ENCODE results near the gene SOCS2.

Gene SOCS2

DNA sequence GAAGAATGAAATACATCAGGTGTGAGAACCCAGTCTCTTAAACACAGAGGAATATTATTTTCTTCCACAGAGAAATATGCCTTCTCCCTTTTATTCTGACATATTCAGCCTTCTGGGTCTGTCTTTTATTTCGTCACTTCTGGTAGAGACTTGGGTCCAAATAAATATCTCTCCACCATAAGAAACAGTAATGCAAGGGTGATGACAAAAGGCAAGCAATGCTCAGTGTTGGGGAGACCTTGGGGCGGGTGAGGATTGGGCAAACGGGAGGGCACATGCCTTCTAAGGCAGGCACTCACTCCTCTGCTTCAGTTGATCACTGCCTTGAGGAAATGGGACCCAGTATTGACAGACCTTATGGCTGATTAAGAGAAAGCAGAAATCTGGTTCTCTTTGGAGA lies 6.7 kb upstream of the SOCS2 start:
- no peak for DNase-seq (ENCODE audit: low spot score)

GRCh38 chr12:93567174-93567573 lies 5.3 kb upstream of the SOCS2 start:
- no peak for DNase-seq (ENCODE audit: low spot score)

DNA sequence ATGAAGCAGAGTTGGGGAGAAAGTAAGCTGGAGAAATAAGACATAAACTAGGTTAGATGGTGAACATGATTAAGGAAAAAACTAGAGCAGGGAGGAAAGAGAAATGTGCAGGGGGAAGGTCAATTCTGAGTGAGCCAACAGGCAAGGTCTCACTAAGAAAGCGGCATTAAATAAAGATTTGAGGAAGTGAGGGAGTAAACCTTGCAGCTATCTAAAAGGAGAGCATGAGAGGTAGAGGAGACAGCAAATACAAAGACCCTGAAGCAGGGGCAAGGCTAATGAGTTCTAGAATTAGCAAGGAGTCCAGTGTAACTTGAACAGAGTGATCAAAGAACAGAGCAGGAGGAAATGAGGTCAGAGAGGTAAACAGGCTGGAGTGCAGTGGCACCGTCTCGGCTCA lies 4.4 kb upstream of the SOCS2 start:
- no peak for DNase-seq (ENCODE audit: low spot score)

DNA sequence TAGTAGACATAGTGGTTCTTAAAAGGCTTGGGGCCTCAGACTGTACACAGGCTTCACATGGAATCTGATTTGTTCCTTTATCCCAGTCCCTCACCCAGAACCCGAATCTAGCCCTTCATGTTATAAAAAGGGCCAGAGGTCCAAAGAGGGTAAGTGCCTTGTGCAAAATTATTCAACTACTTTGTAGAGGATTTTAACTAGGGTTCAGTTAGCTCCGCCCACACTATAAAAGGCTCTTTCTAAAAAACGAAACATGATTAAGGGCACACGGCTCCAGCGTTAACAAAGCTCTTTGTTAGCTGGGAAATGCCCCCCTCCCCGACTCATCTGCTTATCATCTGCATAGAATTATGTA lies 3.2 kb upstream of the SOCS2 start:
- DNase-seq (ENCODE audit: low spot score), result no peak

DNA sequence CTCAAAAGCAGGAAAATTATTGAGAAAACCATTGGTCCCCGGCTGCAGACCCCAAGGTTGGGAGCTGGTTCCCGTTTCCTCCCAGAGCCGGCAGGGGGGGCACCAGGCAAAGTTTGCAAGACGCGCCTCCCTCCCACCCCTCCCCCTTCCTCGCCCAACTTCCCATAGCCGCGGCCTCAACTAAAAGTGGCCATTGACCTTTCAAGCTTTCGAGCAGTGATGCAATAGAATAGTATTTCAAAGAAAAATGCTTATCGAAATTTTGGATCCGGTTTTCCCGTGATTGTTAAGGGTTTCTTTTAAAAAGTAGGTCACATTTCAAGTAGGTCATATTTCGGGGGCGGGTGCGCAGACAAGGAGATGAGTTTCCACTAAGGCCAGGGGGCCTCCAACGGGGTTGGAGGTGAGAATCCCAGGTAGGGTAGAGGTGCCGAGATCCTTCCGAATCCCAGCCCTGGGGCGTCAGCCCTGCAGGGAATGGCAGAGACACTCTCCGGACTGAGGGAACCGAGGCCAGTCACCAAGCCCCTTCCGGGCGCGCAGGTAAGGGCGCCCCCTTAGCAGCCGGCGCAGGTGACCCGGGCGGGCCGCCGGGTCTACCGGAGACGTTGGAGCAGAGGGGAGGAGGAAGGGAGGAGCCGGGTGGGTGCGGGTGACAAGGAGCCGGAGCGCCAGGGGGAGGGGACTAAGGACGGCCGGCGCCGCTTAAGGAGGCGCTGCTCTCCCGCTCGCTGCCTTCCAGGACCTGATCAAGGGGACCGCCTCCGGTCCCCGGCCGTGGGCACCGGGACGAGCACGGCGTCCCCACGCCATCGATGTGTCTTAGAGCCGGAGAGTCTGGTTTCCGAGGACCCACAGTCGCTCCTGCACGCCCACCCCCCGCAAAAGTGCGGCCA lies 2.6 kb upstream of the SOCS2 start:
- DNase-seq (ENCODE audit: low spot score), result peak; percentile 79

- DNase-seq (ENCODE audit: low spot score), result peak; percentile 88
Observed at GRCh38 chr12:93570552-93571364, 1.7 kb upstream of the SOCS2 start.

- peak; percentile 84 for DNase-seq (ENCODE audit: low spot score)
Observed at GRCh38 chr12:93571365-93571924, 1.0 kb upstream of the SOCS2 start.

DNA sequence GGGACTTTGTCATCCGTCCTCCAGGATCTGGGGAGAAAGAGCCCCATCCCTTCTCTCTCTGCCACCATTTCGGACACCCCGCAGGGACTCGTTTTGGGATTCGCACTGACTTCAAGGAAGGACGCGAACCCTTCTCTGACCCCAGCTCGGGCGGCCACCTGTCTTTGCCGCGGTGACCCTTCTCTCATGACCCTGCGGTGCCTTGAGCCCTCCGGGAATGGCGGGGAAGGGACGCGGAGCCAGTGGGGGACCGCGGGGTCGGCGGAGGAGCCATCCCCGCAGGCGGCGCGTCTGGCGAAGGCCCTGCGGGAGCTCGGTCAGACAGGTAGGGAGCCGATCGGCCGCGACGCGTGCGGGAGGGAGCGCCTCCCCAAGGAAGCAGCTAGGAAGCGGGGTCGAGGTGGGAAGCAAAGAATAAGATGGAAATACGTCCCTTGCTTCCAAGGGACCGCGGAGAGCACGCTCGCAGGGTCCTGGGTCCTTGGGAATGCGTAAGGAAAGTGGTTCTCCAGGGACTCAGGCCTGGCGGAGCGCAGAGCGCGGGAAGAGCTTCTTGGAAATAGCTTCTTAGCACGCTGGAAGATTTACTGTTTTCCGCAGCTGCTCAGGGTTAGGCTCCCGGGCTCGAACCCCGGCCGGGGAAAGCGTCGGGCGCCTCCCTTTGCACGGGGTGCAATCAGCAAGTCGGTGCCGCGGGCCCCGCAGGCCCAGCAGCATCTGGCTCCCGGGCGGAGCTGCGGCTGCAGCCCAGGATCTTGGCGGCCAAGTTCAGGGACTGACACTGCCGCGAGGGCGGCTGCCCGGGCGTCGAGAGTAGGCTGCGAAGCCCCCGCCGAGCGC lies 457 bp downstream of the SOCS2 start:
- DNase-seq (ENCODE audit: low spot score), result peak; percentile 55

- DNase-seq (ENCODE audit: low spot score), result no peak
Observed at GRCh38 chr12:93573552-93574223, 1.2 kb downstream of the SOCS2 start.

DNA sequence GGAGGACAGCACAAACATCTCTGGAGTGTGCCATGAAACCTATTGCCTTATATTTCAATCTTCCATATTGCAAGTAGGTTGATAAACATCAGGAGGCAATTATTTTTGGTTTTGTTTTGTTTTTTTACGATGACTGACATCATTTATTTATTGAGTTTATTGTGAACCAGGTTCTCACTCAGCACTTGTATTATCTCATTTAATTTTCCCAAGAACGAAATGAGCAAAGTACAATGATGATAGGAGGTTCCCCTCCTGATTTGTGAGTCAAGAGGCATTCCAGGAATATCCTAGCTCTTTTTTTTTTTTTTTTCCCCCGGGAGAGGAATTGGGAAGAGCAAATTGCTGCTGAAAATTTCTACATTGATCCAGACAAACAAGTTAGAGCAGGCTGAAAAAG lies 4.7 kb downstream of the SOCS2 start:
- DNase-seq (ENCODE audit: low spot score), result no peak

DNA sequence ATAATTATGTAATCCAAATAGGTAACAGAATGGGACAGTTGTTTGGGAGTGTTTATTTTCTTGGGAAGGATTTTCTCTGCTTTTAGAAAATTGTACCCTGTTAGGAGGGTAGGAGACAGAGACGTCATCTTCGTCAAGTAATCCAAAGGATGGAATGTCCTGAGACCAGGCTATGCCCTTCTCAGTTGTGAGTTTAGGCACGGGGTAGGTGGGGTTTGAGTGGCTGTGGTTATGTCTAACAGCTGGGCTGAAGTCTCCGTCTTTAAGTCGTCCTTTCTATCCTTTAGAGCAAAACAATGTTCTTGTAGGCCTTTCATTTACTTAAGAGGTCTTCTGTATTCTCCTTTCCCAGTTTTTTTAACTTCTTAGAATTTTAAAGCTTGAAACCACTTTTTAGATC lies 5.7 kb downstream of the SOCS2 start:
- no peak for DNase-seq (ENCODE audit: low spot score)

DNA sequence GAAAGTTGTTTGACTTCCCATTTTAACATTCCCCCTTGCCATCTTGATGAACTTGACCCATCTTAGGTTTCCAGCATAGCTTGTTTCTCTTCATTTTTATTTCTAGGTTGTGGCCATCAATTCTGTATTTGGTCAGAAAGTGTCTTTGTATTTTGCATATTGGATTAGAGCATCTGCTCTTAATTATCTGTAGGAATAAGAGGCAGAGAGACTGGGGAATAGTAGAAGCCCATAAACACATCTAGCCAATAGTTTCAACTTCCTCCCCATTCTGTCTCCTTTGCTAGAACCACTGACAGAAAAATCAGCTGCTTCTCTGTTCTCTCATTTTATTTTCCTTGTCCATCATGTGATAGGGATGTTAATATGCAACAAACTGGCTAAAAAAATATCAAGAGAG lies 8.2 kb downstream of the SOCS2 start:
- no peak for DNase-seq (ENCODE audit: low spot score)

DNA sequence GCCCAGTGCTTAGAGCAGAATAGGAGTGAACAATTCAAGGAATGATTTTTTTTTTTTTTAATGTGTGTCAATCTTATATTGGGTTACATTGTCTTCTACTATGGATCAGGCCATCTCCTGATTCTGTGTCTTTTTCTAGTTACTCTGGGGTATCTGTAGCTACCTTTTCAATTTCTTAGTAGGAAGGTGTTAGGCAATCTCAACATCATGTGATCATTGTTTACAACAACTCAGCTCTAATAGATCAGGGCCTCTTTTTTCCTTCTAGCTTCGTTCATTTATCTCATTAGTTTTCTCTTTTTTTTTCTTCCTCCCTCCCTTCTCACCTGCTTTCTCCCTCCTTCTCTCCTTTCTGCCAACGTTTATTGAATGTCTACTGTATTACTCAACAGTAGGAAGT lies 8.9 kb downstream of the SOCS2 start:
- no peak for DNase-seq (ENCODE audit: low spot score)

GRCh38 chr12:93582351-93582750 lies 9.9 kb downstream of the SOCS2 start:
- no peak for DNase-seq (ENCODE audit: low spot score)

GRCh38 chr12:93583627-93584392 lies 11.3 kb downstream of the SOCS2 start:
- DNase-seq (ENCODE audit: low spot score), result no peak

DNA sequence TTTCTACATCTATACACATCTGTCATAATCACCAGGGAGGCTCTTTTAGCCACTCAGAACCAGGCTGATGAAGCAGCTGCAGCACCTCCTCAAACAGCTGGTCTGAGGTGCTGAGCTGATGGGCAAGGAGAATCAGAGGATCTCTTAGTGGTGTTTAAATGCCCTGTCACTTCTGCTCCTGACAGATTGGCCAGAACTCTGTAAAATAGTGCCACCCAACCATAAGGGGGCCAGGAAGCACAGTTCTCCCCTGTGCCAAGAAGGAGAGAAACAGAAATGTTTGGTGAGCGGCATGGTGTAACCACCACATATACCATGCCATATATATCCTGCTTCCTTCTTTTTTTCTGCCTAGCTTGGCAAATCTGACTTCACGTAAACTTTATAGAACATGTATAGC lies 12.8 kb downstream of the SOCS2 start:
- DNase-seq (ENCODE audit: low spot score), result no peak

- no peak for DNase-seq (ENCODE audit: low spot score)
Observed at GRCh38 chr12:93587611-93588010, 15.1 kb downstream of the SOCS2 start.

DNA sequence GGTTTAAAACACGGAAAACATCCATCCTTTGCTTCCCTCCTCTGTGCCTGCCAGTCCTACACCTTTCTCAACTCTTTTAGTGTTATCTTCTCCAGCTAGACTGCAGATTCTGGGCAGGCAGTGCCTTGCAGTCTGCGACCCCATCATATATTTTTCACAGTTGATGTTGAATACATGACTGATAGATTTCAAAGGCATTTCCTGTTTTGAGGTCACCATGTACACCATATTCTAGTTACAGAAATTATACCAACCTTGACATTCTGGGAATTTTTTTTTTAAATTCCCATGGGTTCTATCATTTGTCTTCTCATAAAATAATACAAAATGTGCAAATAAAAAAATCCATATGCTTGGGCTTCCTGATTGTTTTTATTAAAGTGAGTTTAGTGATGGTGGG lies 16.6 kb downstream of the SOCS2 start:
- no peak for DNase-seq (ENCODE audit: low spot score)

DNA sequence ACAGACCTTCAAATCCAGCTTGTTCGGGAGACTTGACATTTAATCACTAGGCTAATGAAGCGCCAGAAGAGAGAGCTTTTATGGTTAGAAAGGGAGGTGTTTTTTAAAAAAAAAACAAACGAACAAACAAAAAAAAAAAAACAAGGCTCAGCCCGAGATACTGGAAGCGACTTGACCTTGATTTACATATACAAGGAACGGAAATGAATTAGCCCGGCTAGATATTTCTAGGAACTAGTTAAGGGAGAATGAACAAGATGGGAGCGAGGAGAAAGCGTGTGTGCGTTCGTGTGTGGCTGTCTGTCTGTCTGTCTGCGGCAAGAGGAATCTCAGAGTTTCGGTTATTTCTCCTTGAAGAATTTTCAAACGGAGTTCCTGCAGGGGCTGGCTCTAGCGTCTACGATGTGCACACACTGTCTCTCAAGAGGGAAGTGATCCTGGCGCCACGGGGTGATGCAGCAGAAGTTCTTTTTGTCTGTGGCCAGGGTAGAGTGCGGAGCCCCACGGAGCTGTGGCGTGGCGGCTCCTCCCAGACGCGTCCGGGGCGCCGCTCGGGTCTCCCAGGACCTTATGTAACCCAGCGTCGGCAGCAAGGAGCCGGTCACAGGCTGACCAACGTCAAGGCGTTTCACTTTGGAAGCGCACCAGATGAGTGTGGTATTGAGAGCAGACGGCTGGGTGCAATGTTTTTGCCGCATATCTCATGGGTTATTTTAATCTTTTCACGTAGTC lies 18.8 kb downstream of the SOCS2 start:
- DNase-seq (ENCODE audit: low spot score), result peak; percentile 61

All from SK-N-DZ (cell line).